Measurements from ENCODE around the gene TRPM4. TPM values are rescaled to one million over a fixed set of nuclear protein-coding genes. Genes with fewer than 3 reads are reported as not detected.

TRPM4 gene
- total RNA-seq, 1 donor: 15.0 TPM

GRCh38 chr19:49231804-49232203 is 74.2 kb downstream of the TRPM4 start:
- no peak overlapping the region for H3K4me3 ChIP-seq (ENCODE audit: low read depth, low read length)
- TF ChIP-seq CTCF (IDR thresholded peaks at IDR 0.05; ENCODE audit: insufficient read depth, low read length): no peak
- DNase-seq (ENCODE audit: low read depth): no peak

- DNase-seq (ENCODE audit: low read depth): no peak
- TF ChIP-seq CTCF (IDR thresholded peaks at IDR 0.05; ENCODE audit: insufficient read depth, low read length): no peak
- no peak overlapping the region for H3K4me3 ChIP-seq (ENCODE audit: low read depth, low read length)
These were observed 75.6 kb downstream of the TRPM4 start for GRCh38 chr19:49233163-49233562.

- TF ChIP-seq CTCF (IDR thresholded peaks at IDR 0.05; ENCODE audit: insufficient read depth, low read length): no peak
- no peak overlapping the region for H3K4me3 ChIP-seq (ENCODE audit: low read depth, low read length)
- no peak for DNase-seq (ENCODE audit: low read depth)
These were observed 84.2 kb downstream of the TRPM4 start for GRCh38 chr19:49241769-49242168.

- H3K4me3 ChIP-seq (ENCODE audit: low read depth, low read length): no peak overlapping the region
- DNase-seq (ENCODE audit: low read depth): no peak
- TF ChIP-seq CTCF (IDR thresholded peaks at IDR 0.05; ENCODE audit: insufficient read depth, low read length): no peak
These were observed 85.5 kb downstream of the TRPM4 start for GRCh38 chr19:49243129-49243528.

GRCh38 chr19:49243726-49244125 is 86.1 kb downstream of the TRPM4 start:
- TF ChIP-seq CTCF (IDR thresholded peaks at IDR 0.05; ENCODE audit: insufficient read depth, low read length): no peak

GRCh38 chr19:49244256-49244655 is 86.7 kb downstream of the TRPM4 start:
- DNase-seq (ENCODE audit: low read depth): no peak
- no peak for TF ChIP-seq CTCF (IDR thresholded peaks at IDR 0.05; ENCODE audit: insufficient read depth, low read length)

More at GRCh38 chr19:49243726-49244125, 86.1 kb downstream of the TRPM4 start:
- no peak overlapping the region for H3K4me3 ChIP-seq (ENCODE audit: low read depth, low read length)
- no peak for DNase-seq (ENCODE audit: low read depth)

GRCh38 chr19:49247676-49248075 is 90.1 kb downstream of the TRPM4 start:
- H3K4me3 ChIP-seq (ENCODE audit: low read depth, low read length): no peak overlapping the region
- no peak for DNase-seq (ENCODE audit: low read depth)
- TF ChIP-seq CTCF (IDR thresholded peaks at IDR 0.05; ENCODE audit: insufficient read depth, low read length): no peak

More at GRCh38 chr19:49244256-49244655, 86.7 kb downstream of the TRPM4 start:
- H3K4me3 ChIP-seq (ENCODE audit: low read depth, low read length): no peak overlapping the region

All from fibroblast of the aortic adventitia (primary cell).